SIG-M5 (cell line): ENCODE data around the gene BAZ1B.
"Not testable (repeated sequence)": the region's sequence is repeated elsewhere in the genome, so short reads cannot be mapped to it uniquely, and the experiment has no call there.

Source experiments
- DNase-seq: peaks from one replicate; lab custom pipeline; 2025; lab: John Stamatoyannopoulos, UW

Gene BAZ1B

DNA sequence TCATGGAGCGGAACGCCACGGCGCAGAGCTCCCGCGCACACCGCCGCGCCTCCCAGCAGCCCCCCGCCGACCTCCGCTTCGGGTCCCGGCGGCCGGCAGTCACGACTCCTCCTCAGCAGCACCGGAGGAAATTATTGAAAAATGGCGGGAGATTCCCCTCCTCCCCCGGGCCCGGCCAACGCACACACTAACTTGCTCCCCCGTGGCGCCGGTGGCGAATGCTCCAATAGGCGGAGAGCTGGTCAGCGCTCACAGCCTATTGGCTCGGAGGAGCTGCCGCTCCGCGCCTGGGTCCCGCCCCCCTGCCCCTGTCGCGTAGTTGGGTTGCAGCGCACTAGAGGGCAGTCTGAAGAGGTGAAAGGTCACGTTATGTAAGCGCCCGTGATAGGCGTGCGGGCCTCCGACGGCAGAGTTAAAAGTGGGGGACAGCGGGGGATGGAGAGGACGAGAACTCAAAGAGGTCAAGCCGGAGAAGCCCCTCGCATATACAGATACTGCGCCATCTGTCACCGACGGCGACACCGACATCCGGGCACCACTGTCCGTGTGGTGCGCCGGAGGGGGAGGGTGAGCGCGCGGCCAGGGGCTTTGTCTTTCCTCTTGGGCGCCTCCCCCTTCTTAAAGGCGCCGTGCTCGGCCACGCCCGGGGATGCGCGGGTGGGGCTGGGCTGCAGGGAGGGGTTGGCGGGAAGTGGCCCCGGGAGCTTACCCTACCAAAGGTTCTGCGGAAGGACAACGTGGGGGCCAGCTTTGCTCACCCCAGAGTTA, at the start of gene BAZ1B:
Gene BAZ1B, minus strand, starts transcription at position 189 of the 768 bp plus-strand sequence. CDS start 360 bp downstream, outside the sequence.
- peak; percentile 73 for DNase-seq

GRCh38 chr7:73570977-73571376, 48.9 kb upstream of the BAZ1B start:
- no peak for DNase-seq

DNA sequence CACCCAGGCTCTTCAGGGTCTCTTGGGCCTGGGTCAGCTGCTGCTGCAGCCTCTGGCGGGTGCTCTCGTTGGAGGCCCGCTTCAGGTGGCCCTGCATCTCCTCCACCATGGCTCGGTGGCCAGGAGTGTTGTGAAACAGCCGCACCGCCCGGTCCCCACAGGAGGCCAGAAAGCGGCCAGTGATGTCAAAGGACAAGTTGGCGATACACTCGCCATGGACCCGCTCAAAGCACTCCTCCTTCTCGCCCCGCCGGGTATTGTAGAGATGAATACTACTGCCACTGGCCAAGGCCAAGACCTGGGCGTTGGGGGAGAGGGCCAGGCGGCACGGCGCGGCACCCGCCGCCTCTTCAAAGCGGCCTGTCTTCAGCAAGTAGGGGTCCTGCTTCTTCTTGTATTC, 48.4 kb upstream of the BAZ1B start:
- DNase-seq: no peak

- DNase-seq: no peak
Observed at GRCh38 chr7:73569042-73569608, 47.0 kb upstream of the BAZ1B start.

DNA sequence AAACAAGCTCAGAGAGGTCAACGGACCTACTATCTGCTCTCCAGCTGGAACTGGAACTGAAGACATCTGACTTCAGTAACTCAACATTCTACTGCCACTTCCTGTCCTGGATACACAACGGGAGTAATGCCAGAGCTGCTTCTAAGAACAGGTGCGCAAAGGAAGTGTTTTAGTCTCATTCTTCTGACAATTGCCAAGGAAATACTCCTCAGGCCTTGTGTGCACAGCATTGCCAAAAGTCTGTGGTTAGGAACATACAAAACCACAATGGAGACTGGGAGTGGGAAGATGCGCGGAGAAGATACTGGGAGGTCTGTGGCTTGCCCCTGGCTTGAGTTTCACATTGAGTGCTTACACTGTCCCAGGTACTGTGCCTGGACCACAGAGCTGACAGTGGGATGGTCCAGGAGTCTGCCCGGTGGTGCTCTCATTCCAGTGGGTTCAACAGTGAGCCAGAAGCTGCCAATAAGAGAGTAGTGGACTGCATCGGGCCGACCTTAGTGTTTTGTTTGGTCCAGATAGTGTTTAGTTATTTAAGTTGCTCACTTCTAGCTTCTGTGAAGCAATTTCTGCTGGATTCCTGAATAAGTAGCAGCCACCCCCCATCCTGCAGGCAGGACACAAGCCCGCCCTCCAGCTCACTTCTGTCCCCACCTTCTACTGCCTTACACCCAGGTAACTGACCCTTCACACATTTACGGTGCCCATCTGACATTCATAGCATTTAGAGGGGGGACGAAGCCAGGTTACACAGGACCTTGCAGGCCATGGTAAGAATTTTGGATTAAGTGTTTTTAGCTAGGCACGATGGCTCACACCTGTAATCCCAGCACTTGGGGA, 46.0 kb upstream of the BAZ1B start:
- no peak for DNase-seq

DNA sequence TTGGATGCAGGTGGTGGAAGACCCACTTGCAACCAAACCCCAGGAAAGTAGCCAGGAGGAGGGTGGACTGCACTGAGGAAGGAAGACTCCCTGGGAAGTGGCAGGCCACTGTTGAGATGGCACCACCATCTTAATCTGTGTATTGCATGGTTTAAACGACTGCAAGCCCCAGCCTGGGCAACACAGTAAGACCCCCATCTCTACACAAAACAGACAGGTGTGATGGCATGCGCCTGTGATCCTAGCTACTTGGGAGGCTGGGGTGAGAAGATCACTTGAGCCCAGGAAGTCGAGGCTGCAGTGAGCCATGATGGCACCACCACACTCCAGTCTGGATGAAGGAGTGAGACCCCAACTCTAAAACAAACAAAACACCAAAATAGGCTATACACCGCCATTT, 45.0 kb upstream of the BAZ1B start:
- no peak for DNase-seq

DNA sequence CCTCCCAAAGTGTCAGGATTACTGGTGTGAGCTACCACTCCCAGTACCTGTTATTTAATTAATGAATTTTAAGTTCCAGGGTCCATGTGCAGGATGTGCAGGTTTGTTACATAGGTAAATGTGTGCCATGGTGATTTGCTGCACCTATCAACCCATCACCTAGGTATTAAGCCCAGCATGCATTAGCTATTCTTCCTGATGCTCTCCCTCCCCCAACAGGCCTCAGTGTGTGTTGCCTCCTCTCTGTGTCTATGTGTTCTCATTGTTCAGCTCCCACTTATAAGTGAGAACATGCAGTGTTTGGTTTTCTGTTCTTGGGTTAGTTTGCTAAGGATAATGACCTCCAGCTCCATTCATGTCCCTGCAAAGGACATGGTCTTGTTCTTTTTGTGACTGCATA, 44.3 kb upstream of the BAZ1B start:
- DNase-seq: not testable (repeated sequence)

- no peak for DNase-seq
Observed at GRCh38 chr7:73565675-73566340, 43.7 kb upstream of the BAZ1B start.

- peak; percentile 16 for DNase-seq
Observed at GRCh38 chr7:73560109-73560835, 38.2 kb upstream of the BAZ1B start.

DNA sequence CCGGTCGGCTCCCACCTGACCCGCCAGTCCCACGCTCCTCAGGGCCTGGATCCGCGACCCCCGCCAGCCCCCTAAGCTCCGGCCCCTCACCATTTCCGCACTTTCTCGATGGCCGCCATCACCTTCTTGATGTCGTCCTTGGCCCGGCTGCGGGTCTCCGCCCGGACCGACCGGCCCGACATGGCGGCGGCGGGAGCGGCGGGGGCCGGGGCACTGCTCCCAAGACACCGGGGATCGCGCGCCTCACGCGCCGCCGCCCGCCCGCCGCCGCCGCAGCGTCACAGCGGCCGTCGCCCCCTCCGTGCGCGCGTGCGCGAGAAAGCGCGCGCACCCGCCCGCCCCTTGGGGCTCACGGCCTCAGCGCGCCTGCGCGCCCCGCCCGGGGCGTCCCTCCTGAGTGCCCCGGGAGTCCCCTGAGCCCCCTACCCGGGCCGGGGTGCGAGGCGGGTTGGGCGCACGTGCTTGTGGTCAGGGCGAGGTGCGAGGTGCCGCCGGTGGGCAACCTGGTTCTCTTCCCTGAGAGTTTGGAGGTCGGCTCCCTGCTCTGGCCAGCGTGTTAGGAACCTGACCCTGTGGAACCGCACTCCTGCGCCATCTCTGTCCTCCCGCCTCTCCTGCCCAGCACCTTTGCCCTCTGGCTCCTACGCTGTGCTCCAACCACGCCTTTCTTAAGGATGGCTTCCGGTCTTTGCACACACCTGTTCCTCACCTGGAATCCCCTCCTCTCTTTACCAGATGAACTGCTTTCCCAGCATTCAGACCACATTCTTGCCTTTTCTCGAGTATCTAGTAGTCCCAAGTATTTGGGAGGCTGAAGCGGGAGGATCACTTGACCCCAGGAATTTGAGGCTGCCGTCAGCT, 35.5 kb upstream of the BAZ1B start, which contains the start of gene BCL7B:
Gene BCL7B, minus strand, starts transcription at position 294 of the 861 bp plus-strand sequence. Its CDS starts 112 bp downstream, at position 182.
- DNase-seq: no peak

DNA sequence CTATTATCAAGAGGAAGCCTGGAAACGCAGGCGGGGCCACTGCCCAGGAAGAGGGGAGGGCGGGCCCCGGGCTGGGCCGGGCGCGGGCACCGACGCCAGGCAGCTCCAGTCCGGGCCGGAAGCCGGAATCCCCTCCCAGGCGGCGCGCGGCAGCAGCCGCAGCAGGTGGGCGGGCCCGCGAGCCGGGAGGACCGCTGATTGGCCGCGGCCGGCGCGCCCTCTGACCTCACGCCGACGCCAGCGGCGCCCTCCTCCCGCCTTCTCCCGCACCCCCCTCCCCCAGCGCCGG, 35.0 kb upstream of the BAZ1B start:
- no peak for DNase-seq

DNA sequence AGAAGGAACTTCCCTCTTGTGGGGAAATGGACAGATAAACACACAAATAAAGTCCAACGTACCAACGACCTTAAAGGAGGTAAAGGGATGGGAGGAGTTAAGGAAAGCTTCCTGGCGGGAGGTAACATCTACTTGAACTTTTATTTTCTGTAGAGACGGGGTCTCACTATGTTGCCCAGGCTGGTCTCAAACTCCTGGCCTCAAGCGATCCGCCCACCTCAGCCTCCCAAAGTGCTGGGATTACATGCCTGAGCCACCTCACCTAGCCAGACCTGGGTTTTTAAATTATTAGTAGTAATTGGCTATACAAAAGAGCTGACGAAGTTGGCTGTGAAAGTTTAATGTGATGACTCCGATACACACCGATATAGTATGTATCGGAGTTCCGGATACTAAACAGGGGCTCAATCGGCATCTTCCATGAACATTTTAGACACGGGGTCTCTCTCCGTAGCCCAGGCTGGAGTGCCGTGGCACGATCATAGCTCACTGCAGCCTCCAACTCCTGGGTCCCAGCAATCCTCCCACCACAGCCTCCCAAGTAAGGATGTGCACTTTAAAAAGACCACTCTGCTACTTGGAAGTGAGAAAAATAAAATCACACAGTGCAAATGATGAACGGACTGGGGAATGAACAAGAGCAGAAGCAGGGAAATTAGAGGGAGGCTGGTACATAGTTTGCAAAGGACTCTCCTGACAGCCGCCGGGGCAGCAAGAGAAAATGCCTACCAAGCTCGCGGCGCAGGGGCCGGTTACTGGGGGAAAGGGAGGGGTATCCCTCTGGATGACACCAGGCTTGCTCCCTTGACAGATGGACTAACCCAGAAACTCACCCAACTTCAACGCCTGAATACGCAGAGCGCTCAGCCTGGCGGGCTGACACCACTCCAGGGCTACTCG, 34.4 kb upstream of the BAZ1B start:
- DNase-seq: no peak

GRCh38 chr7:73555411-73555982, 33.4 kb upstream of the BAZ1B start:
- DNase-seq: no peak

DNA sequence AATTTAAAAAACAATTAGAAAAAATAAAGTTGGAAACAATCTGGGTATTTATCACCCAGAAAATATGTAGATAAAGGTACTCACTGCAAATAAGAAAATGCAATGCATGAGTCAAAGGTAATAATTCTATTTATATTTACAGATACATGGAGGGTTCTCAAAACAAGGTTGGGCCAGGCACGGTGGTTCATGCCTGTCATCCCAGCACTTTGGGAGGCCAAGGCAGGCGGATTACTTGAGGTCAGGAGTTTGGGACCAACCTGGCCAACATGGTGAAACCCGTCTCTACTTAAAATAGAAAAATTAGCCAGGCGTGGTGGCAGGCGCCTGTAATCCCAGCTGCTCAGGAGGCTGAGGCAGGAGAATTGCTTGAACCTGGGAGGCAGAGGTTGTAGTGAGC, 28.0 kb upstream of the BAZ1B start:
- not testable (repeated sequence) for DNase-seq

GRCh38 chr7:73549176-73549575, 27.1 kb upstream of the BAZ1B start:
- no peak for DNase-seq

GRCh38 chr7:73547841-73548240, 25.7 kb upstream of the BAZ1B start:
- no peak for DNase-seq

DNA sequence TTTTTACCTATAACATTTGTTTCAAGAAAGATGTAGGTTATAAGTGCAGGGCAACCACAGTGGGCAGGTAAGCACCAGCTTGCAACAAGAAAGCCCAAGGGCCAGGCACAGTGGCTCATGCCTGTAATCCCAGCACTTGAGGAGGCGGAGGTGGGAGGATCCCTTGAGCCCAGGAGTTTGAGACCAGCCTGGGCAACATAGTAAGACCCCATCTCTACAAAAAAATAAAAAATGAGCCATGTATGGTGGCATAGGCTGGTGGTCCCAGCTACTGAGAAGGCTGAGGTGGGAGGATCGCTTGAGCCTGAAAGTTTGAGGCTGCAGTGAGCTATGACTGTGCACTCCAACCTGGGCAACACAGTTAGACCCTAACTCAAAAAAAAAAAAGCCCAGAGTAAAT, 22.6 kb upstream of the BAZ1B start:
- DNase-seq: no peak

DNA sequence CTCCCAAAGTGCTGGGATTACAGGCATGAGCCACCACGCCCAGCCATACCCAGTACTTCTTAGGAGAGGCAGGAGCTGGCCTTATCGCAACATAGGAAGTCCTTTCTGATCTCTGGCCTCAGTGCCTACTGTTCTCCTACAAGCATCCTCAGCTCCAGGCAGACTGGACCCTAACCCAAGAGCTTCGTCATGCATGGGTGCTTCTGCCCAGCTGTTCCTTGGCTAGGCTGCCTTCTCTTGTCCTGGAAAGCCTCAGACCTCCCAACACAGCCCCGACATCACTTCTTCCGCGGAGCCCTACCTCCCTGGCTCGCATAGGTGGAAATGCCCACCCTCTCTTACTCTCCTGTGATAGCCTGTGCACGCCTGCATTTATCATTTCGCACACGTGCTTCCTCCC, 19.6 kb upstream of the BAZ1B start:
- DNase-seq: no peak

DNA sequence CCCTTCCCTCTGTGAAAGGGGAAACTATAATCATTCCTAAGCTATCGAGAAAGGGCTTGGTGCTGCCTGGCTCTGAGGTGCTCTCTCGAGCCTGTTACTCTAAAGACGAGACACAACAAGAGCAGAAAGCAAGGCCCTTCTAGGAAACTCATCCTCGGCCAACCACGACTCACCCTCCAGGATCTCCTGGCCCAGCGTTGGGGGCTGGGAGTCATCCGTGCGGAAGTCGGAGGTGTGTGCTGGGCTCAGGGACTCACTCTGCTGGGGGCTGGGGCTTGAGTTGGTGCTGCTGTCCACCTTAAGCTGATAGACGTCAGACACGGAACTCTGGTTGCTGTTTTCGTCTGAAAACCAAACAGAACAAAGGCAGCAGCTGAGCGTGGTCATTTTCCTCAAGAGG, 17.6 kb upstream of the BAZ1B start:
- no peak for DNase-seq
